ENCODE measurements around the gene RCAN2.

The RCAN2 gene

GRCh38 chr6:46378161-46378881 lies 112.9 kb downstream of the RCAN2 start:
- Histone ChIP-seq H3K9me3 (ENCODE audit: severe bottlenecking) (no peaks in the 10 kb centered on the region), H3K4me1 (ENCODE audit: insufficient read depth, poor library complexity, severe bottlenecking) (no peaks in the 10 kb centered on the region), H3K36me3 (ENCODE audit: low read depth) (no peaks in the 10 kb centered on the region), H3K27me3 (ENCODE audit: insufficient read depth, poor library complexity, severe bottlenecking) (peaks cover 6% of the 10 kb centered on the region), H3K4me3 (ENCODE audit: severe bottlenecking) (no peak overlapping the region), H3K27ac (ENCODE audit: poor library complexity, severe bottlenecking) (no peak overlapping the region)
- ATAC-seq (ENCODE audit: low read depth) (no peak), DNase-seq (ENCODE audit: low spot score) (no peak)
- TF ChIP-seq CTCF (IDR thresholded peaks at IDR 0.05; ENCODE audit: poor library complexity, severe bottlenecking) = no peak

- Histone ChIP-seq H3K36me3 (ENCODE audit: low read depth) (no peaks in the 10 kb centered on the region), H3K4me1 (ENCODE audit: insufficient read depth, poor library complexity, severe bottlenecking) (no peaks in the 10 kb centered on the region), H3K27me3 (ENCODE audit: insufficient read depth, poor library complexity, severe bottlenecking) (no peaks in the 10 kb centered on the region), H3K9me3 (ENCODE audit: severe bottlenecking) (no peaks in the 10 kb centered on the region), H3K4me3 (ENCODE audit: severe bottlenecking) (no peak overlapping the region), H3K27ac (ENCODE audit: poor library complexity, severe bottlenecking) (no peak overlapping the region)
- DNase-seq (ENCODE audit: low spot score) (no peak), ATAC-seq (ENCODE audit: low read depth) (no peak)
- no peak for TF ChIP-seq CTCF (IDR thresholded peaks at IDR 0.05; ENCODE audit: poor library complexity, severe bottlenecking)
These were observed 114.0 kb downstream of the RCAN2 start for GRCh38 chr6:46377209-46377608.

- TF ChIP-seq CTCF (IDR thresholded peaks at IDR 0.05; ENCODE audit: poor library complexity, severe bottlenecking) = no peak
- H3K4me3 ChIP-seq (ENCODE audit: severe bottlenecking) = no peak overlapping the region
- DNase-seq (ENCODE audit: low spot score) = no peak
- H3K27me3 ChIP-seq (ENCODE audit: insufficient read depth, poor library complexity, severe bottlenecking) = no peaks in the 10 kb centered on the region
- H3K4me1 ChIP-seq (ENCODE audit: insufficient read depth, poor library complexity, severe bottlenecking) = no peaks in the 10 kb centered on the region
- H3K27ac ChIP-seq (ENCODE audit: poor library complexity, severe bottlenecking) = no peak overlapping the region
- H3K36me3 ChIP-seq (ENCODE audit: low read depth) = no peaks in the 10 kb centered on the region
- no peaks in the 10 kb centered on the region for H3K9me3 ChIP-seq (ENCODE audit: severe bottlenecking)
- no peak for ATAC-seq (ENCODE audit: low read depth)
These were observed 114.6 kb downstream of the RCAN2 start for GRCh38 chr6:46376562-46377061.

- no peaks in the 10 kb centered on the region for H3K9me3 ChIP-seq (ENCODE audit: severe bottlenecking)
These were observed 120.6 kb downstream of the RCAN2 start for GRCh38 chr6:46370622-46371021.

More at GRCh38 chr6:46370622-46371021, 120.6 kb downstream of the RCAN2 start:
- no peaks in the 10 kb centered on the region for H3K36me3 ChIP-seq (ENCODE audit: low read depth)
- no peak for TF ChIP-seq CTCF (IDR thresholded peaks at IDR 0.05; ENCODE audit: poor library complexity, severe bottlenecking)
- DNase-seq (ENCODE audit: low spot score) = no peak
- no peak overlapping the region for H3K27ac ChIP-seq (ENCODE audit: poor library complexity, severe bottlenecking)
- H3K4me3 ChIP-seq (ENCODE audit: severe bottlenecking) = no peak overlapping the region
- no peaks in the 10 kb centered on the region for H3K27me3 ChIP-seq (ENCODE audit: insufficient read depth, poor library complexity, severe bottlenecking)
- ATAC-seq (ENCODE audit: low read depth) = 0 out of 3 replicates have a peak, but pooled peaks have one; percentile 38
- no peaks in the 10 kb centered on the region for H3K4me1 ChIP-seq (ENCODE audit: insufficient read depth, poor library complexity, severe bottlenecking)

Measured in RWPE2 (cell line).